Karpas-422 (cell line): ENCODE measurements around the gene FAM3D. TPM values are rescaled to one million over a fixed set of nuclear protein-coding genes. Genes with fewer than 3 reads are reported as not detected.
"Not testable (repeated sequence)": the region's sequence is repeated elsewhere in the genome, so short reads cannot be mapped to it uniquely, and the experiment has no call there.

Experiments used
- DNase-seq: peaks from one replicate; pipeline ENCODE4 v3.0.0-alpha.2; 2015
- H2AFZ ChIP-seq: fragments of 200-600 bp; sonication (generic); 2 replicates; pipeline ENCODE4 v1.6.1; 2014; ENCODE audit warnings: antibody characterized with exemption, low read length, mixed read lengths
- H3K27ac ChIP-seq: fragments of 200-600 bp; sonication (generic); 2 replicates; pipeline ENCODE4 v1.5.1; 2014; ENCODE audit warnings: mild to moderate bottlenecking, low read length, moderate library complexity
- H3K27me3 ChIP-seq: fragments of 200-600 bp; sonication (generic); 2 replicates; pipeline ENCODE4 v1.6.1; 2014; ENCODE audit warnings: low read length, mixed read lengths
- H3K36me3 ChIP-seq: fragments of 200-600 bp; sonication (generic); 2 replicates; pipeline ENCODE4 v1.6.1; 2014; ENCODE audit warnings: low read length, mixed read lengths; ENCODE audit not compliant: insufficient read depth
- H3K4me1 ChIP-seq: fragments of 200-600 bp; sonication (generic); 2 replicates; pipeline ENCODE4 v1.6.1; 2014; ENCODE audit warnings: mild to moderate bottlenecking, low read length, mixed read lengths
- H3K4me2 ChIP-seq: fragments of 200-600 bp; sonication (generic); 2 replicates; pipeline ENCODE4 v1.6.1; 2014; ENCODE audit warnings: low read length, low read depth, mild to moderate bottlenecking; ENCODE audit not compliant: poor library complexity, severe bottlenecking
- H3K4me3 ChIP-seq: fragments of 200-600 bp; sonication (generic); 2 replicates; pipeline ENCODE4 v1.5.1; 2014; ENCODE audit warnings: mild to moderate bottlenecking, antibody characterized with exemption, low read length, mixed read lengths
- H3K79me2 ChIP-seq: fragments of 200-600 bp; sonication (generic); 2 replicates; pipeline ENCODE4 v1.6.1; 2014; ENCODE audit warnings: mild to moderate bottlenecking, low read length, mixed read lengths
- H3K9ac ChIP-seq: fragments of 200-600 bp; sonication (generic); 2 replicates; pipeline ENCODE4 v1.6.0; 2014; ENCODE audit warnings: low read length
- H3K9me2 ChIP-seq: fragments of 200-600 bp; sonication (generic), shearing (Covaris generic); replicated peaks from 2 replicates; pipeline ENCODE4 v1.6.0; 2014; ENCODE audit warnings: mild to moderate bottlenecking, low read length, moderate library complexity; ENCODE audit not compliant: insufficient read depth
- H3K9me3 ChIP-seq: fragments of 300-700, 200-600 bp; sonication (generic); 2 replicates; pipeline ENCODE4 v1.6.1; 2014; ENCODE audit warnings: low read length, mixed read lengths
- H4K20me1 ChIP-seq: fragments of 200-600 bp; sonication (generic); 2 replicates; pipeline ENCODE4 v1.6.1; 2014; ENCODE audit warnings: mild to moderate bottlenecking, antibody characterized with exemption, low read length, low read depth; ENCODE audit not compliant: insufficient read depth
- total RNA-seq: library from RNA; depleted of rRNA; stranded (reverse); fragments of >200 nt; shearing (Covaris generic); gene quantifications from 2 replicates; pipeline ENCODE4 v1.2.3, GENCODE V29; 2014; ENCODE audit warnings: low replicate concordance

The FAM3D gene
- total RNA-seq, 1 experiment from 2014 or later = not detected

DNA sequence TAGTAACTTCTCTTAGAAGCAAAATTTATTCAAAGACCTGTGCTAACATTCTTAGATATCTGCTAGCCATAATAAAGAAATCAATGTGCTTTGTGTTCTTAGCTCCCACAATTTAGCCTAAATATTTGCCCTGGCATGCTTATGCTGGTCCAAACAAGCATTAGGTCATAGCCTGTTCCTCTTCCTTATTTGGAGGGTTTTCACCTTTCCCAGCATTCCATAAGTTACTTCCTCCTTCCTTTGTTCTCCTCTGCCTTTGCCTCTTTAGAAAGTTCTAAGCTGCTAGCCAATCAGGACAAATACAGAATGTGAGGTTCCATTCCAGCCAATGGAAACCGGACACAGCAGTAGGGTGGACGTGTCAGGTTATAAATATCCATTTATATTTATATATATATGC, 37.7 kb upstream of the FAM3D start:
- not testable (repeated sequence) for H3K27me3 ChIP-seq, H4K20me1 ChIP-seq, DNase-seq, H3K36me3 ChIP-seq, H3K9me2 ChIP-seq, H3K4me3 ChIP-seq, H3K4me1 ChIP-seq, H3K9ac ChIP-seq, H2AFZ ChIP-seq, H3K9me3 ChIP-seq, H3K27ac ChIP-seq, H3K4me2 ChIP-seq, H3K79me2 ChIP-seq

DNA sequence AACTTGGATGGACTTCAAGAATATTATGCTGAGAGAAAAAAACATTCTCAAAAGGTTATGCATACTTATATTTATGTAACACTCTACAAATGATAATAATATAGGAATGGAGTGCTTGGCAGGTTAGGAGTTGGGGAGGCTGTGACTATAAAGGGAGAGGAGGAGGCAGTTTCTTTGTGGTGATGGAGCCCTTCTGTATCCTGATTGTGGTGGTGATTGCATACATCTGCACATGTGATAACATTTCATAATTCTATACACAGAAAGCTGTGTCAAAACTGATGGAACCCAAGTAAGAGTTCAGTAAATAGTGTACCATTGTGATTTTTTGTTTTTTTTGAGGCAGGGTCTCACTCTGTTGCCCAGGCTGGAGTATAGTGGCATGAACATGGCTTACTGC, 31.7 kb upstream of the FAM3D start:
- no peak overlapping the region for H3K9ac ChIP-seq
- no peak overlapping the region for H2AFZ ChIP-seq
- H3K4me2 ChIP-seq = no peak overlapping the region
- H3K4me3 ChIP-seq = no peak overlapping the region
- H3K9me2 ChIP-seq = no peaks in the 10 kb centered on the region
- H3K79me2 ChIP-seq = no peaks in the 10 kb centered on the region
- no peaks in the 10 kb centered on the region for H3K36me3 ChIP-seq
- no peaks in the 10 kb centered on the region for H3K27me3 ChIP-seq
- H3K27ac ChIP-seq = no peak overlapping the region
- no peaks in the 10 kb centered on the region for H3K4me1 ChIP-seq
- H4K20me1 ChIP-seq = no peaks in the 10 kb centered on the region
- H3K9me3 ChIP-seq = no peaks in the 10 kb centered on the region
- DNase-seq = no peak

DNA sequence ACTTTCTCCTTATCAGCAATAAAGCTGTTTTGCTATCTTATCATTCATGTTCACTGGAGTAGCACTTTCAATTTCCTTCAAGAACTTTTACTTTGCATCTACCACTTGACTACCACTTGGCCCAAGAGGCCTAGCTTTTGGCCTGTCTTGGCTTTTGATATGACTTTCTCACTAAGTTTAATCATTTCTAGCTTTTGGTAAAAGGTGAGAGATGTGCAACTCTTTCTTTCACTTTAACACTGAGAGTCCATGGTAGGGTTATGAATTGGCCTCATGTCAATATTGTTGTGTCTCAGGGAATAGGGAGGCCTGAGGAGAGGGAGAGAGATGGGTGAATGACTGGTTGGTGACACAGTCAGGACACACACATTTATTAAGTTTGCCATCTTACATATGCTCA, 31.0 kb upstream of the FAM3D start:
- Histone ChIP-seq H3K4me3 (no peak overlapping the region), H3K27ac (no peak overlapping the region), H3K4me1 (no peaks in the 10 kb centered on the region), H4K20me1 (no peaks in the 10 kb centered on the region), H3K9me2 (no peaks in the 10 kb centered on the region), H3K27me3 (no peaks in the 10 kb centered on the region), H3K79me2 (no peaks in the 10 kb centered on the region), H3K9ac (no peak overlapping the region), H3K9me3 (no peaks in the 10 kb centered on the region), H3K4me2 (no peak overlapping the region), H3K36me3 (no peaks in the 10 kb centered on the region), H2AFZ (no peak overlapping the region)
- no peak for DNase-seq

DNA sequence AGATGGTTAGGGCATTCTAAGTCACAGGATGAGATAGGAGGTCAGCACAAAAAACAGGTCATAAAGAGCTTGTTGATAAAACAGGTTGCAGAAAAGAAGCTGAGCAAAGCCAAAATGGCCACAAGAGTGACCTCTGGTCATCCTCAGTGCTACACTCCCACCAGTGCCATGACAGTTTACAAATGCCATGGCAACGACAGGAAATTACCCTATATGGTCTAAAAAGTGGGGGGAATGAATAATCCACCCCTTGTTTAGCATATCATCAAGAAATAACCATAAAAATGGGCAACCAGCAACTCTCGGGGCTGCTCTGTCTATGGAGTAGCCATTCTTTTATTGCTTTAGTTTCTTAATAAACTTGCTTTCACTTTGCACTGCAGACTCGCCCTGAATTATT, 30.2 kb upstream of the FAM3D start:
- not testable (repeated sequence) for DNase-seq, H2AFZ ChIP-seq, H3K36me3 ChIP-seq, H3K9me2 ChIP-seq, H3K79me2 ChIP-seq, H3K4me1 ChIP-seq, H3K27ac ChIP-seq, H4K20me1 ChIP-seq, H3K4me3 ChIP-seq, H3K9ac ChIP-seq, H3K27me3 ChIP-seq, H3K4me2 ChIP-seq, H3K9me3 ChIP-seq

DNA sequence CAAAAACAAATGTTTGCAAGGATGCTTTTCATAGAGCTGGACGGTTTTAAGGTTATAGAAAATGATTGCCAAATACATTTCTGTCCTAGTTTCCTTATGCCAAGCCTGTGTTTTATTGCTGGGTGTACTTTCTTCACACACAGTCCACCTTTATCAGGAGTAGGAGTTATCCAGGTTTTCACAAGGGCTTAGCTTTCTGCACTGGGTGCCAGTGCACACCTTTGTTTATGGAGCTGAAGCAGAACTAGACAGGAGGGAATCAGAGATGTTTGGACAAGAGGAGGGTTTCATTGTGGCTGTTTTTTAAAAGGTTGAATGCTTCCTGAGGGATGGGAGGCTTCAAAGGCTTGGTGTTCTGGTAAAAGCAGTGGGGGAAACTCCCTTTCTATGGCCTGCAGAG, 29.5 kb upstream of the FAM3D start:
- Histone ChIP-seq H3K79me2 (no peaks in the 10 kb centered on the region), H3K4me3 (no peak overlapping the region), H3K27me3 (no peaks in the 10 kb centered on the region), H3K27ac (no peak overlapping the region), H2AFZ (no peak overlapping the region), H3K9me3 (peaks cover 9% of the 10 kb centered on the region), H3K4me1 (no peaks in the 10 kb centered on the region), H3K9me2 (no peaks in the 10 kb centered on the region), H3K9ac (no peak overlapping the region), H3K4me2 (no peak overlapping the region), H4K20me1 (no peaks in the 10 kb centered on the region), H3K36me3 (no peaks in the 10 kb centered on the region; the same call in 1 of the 2 replicates)
- DNase-seq = no peak

DNA sequence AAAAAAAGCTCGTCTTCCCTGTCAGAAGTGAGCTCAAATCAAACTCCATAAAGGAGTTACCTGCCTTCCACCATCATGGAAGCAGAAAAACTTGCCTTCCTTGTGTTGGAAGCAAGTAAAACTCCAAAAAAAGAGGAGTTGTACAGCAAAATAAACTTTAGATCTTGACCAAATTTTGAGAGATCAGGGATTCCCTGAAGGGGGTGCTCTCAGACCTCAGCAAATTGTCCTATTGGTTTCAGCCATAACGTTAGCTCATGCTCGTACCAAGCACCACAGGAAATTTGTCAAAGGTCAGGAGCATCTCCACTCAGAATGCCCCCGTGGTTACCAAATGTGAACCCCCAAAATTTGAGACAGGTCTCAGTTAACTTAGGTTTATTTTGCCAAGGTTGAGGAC, 28.7 kb upstream of the FAM3D start:
- H3K36me3 ChIP-seq, H3K4me2 ChIP-seq, H3K79me2 ChIP-seq, DNase-seq, H3K4me1 ChIP-seq, H3K9ac ChIP-seq, H3K4me3 ChIP-seq, H3K27me3 ChIP-seq, H4K20me1 ChIP-seq, H2AFZ ChIP-seq, H3K9me2 ChIP-seq, H3K27ac ChIP-seq: not testable (repeated sequence)
- peaks cover 12% of the 10 kb centered on the region for H3K9me3 ChIP-seq

DNA sequence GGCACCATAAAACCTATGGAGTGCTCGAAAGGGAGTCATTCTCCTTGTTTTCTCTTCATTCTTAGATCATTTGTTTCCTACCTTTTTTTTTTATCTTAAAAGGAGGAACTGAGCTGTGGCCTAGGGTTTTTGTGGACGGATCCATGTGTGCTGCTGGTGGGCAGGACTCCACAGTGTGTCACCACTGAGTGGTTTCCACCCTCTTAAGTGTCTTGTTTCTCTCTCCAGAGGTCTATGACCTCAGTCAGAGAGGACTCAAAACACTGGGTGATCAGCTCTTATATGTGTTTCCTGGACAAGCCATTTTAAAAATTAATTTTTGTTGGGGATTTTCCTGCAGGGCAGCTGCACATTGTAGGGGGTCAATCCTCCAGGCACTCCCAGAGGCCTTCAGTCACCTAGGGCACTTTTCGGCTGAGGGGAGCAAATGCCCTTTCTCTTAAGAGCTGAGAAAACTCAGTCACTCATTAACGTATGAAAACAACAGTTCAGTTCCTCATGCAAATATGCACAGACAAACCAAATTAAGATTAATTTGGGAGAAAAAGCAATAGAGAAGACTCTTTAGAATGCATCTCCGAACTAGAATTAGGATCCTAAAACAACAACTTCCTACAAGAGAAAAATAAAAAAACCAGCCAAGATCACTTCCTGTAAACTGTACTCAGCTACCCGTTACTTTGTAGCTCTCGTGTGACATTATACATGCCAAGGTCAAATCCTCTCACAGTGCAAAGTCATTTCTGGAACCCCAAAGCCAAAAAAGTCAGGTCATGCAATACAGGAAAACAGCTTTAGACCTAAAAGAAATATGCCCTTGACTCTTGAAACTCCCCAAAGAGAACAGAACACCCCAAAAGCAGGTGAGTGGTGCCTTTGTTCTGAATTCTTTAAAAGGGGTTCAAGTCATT, 27.6 kb upstream of the FAM3D start:
- H3K9me3 ChIP-seq = peaks cover 12% of the 10 kb centered on the region
- no peak overlapping the region for H3K4me3 ChIP-seq
- H3K4me2 ChIP-seq = no peak overlapping the region
- no peak overlapping the region for H3K27ac ChIP-seq
- H3K27me3 ChIP-seq = no peaks in the 10 kb centered on the region
- no peak overlapping the region for H3K9ac ChIP-seq
- H2AFZ ChIP-seq = no peak overlapping the region
- H3K9me2 ChIP-seq = no peaks in the 10 kb centered on the region
- H4K20me1 ChIP-seq = no peaks in the 10 kb centered on the region
- H3K79me2 ChIP-seq = no peaks in the 10 kb centered on the region
- H3K4me1 ChIP-seq = no peaks in the 10 kb centered on the region
- DNase-seq = no peak
- no peaks in the 10 kb centered on the region; the same call in 1 of the 2 replicates for H3K36me3 ChIP-seq

DNA sequence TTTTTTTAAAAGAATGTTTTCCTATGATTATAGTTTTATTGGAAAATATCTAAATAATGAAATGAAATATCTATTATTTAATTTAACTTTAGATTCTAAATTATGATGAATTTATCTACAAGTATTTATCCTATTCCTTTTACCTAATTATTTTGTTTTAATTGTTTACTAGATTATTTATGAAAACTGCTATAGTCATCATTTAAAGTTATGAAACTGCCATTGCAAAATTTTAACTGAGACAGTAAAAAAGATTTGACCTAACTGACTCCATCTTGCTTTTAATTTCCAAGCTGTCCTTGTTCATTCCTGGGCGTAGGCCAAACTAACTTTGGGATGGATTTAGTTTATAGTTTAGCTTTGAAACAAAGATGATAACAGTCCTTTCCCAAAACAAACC, 25.9 kb upstream of the FAM3D start:
- H3K4me3 ChIP-seq = no peak overlapping the region
- H3K79me2 ChIP-seq = no peaks in the 10 kb centered on the region
- no peaks in the 10 kb centered on the region for H3K27me3 ChIP-seq
- H3K9ac ChIP-seq = no peak overlapping the region
- peaks cover 12% of the 10 kb centered on the region for H3K9me3 ChIP-seq
- DNase-seq = no peak
- H3K4me2 ChIP-seq = no peak overlapping the region
- H3K27ac ChIP-seq = no peak overlapping the region
- no peaks in the 10 kb centered on the region for H4K20me1 ChIP-seq
- no peaks in the 10 kb centered on the region for H3K9me2 ChIP-seq
- H2AFZ ChIP-seq = no peak overlapping the region
- no peaks in the 10 kb centered on the region; the same call in 1 of the 2 replicates for H3K36me3 ChIP-seq
- no peaks in the 10 kb centered on the region for H3K4me1 ChIP-seq
